Measurements from ENCODE around the gene TMEM139. TPM values are rescaled to one million over a fixed set of nuclear protein-coding genes. Genes with fewer than 3 reads are reported as not detected.

The TMEM139 gene
- total and polyA plus RNA-seq, 3 experiments from 2014 or later: 0.84 to 0.90 (median 0.87) TPM

DNA sequence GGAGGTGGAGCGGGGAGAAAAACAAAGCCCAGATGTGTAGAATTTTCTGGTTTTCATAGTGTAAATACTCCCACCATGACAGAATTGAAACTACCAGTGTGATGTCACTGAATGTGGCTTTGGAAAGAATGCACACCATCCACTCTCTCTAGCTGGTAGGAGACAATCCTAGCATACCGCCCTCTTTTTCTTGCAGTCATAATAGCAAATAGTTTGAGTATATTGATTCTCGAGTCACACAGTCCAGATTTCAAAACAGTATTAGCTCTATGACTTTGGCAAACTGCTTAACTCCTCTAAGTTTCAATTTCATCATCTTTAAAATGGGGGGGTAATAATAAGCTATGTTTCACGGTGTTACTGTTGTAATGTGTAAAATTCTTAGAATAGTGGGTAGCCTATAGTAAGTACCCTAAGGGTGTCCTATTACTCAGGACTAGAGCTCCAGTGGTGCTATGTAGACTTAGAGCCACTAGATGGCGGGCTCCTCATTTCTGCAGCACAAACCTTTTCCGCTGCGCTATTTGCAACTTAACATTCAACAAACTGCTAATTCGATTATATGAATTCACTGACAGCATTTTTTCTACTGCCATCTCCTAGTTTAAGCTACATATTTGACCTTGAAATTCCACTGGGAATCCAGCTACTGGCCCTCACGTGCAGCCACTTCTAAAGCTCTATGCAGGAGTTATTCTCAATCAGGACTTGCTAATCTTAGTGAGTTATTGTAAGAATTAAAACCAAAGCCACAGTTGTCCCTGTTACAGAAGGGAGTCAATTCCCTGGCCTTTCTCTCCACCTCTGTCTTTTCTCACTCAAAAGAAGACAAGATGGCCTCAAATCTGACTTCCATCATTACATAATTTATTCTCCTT is 44.2 kb upstream of the TMEM139 start:
- Histone ChIP-seq H3K27ac (ENCODE audit: low read depth, low read length) (no peak overlapping the region), H3K4me3 (ENCODE audit: low read length) (no peak overlapping the region), H3K27me3 (ENCODE audit: insufficient read depth, low read length, poor library complexity, severe bottlenecking) (no peaks in the 10 kb centered on the region), H3K4me1 (ENCODE audit: insufficient read depth, low read length) (peaks cover 21% of the 10 kb centered on the region), H3K9me3 (ENCODE audit: low read length) (no peaks in the 10 kb centered on the region), H3K36me3 (ENCODE audit: insufficient read depth, low read length) (no peaks in the 10 kb centered on the region)
- peak; percentile 44 to 81 (median 68) for DNase-seq
- ChIA-PET POLR2A (interaction anchor here (0.5 to 2.0 kb wide), 6 partner anchors 23 to 168 kb away, joined by 4 to 9 read pairs (median 6); partner anchors contain the start of genes CASP2, EPHA1 and GSTK1), CTCF (interaction anchor here (0.6 to 7.3 kb wide), 55 partner anchors 8 to 935 kb away, joined by 3 to 103 read pairs (median 5); partner anchors contain the start of genes CASP2, EPHA1, FAM131B and GSTK1)
- Mint-ChIP-seq H3K36me3 (peaks cover 2 to 15% (median 3%) of the 10 kb centered on the region in 3 donors), H3K27ac (peak overlapping the region in 4 of 8 donors; percentile 36 to 61 (median 46)), H3K4me1 (peaks cover 27 to 39% (median 34%) of the 10 kb centered on the region in 3 donors), H3K9me3 (peaks cover 15 to 21% (median 19%) of the 10 kb centered on the region in 5 donors), H3K4me3 (peak overlapping the region in 2 of 7 donors; percentile 36 to 41), H3K27me3 (peaks cover 14 to 22% of the 10 kb centered on the region in 2 donors)

DNA sequence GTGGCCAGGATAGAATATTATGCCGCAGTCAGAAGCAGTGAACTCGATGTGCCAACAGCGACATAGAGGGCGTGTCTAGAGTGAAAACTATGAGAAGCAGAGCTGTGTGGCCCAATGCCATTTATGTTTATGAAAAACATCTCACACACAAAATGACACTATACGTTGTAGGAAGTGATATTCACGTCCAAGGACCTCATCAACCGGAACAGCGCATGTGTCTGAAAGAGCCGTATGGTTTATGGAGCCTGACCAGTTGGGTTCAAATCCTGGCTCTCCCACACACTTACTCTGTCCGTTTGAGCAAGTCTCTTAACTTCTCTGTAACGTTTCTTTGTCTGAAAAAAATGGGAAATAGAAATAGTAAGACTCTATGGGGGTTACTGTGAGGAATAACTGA is 42.5 kb upstream of the TMEM139 start:
- Histone ChIP-seq H3K36me3 (ENCODE audit: insufficient read depth, low read length) (no peaks in the 10 kb centered on the region), H3K9me3 (ENCODE audit: low read length) (no peaks in the 10 kb centered on the region), H3K4me3 (ENCODE audit: low read length) (no peak overlapping the region), H3K4me1 (ENCODE audit: insufficient read depth, low read length) (peaks cover 34% of the 10 kb centered on the region), H3K27me3 (ENCODE audit: insufficient read depth, low read length, poor library complexity, severe bottlenecking) (no peaks in the 10 kb centered on the region), H3K27ac (ENCODE audit: low read depth, low read length) (no peak overlapping the region)
- POLR2A ChIA-PET: no interaction called here
- Mint-ChIP-seq H3K27me3 (peaks cover 0 to 4% of the 10 kb centered on the region in 2 donors), H3K9me3 (peaks cover 1 to 5% (median 2%) of the 10 kb centered on the region in 5 donors), H3K4me1 (peaks cover 43 to 57% (median 52%) of the 10 kb centered on the region in 3 donors), H3K4me3 (no peak overlapping the region), H3K36me3 (peaks cover 0 to 6% (median 0%) of the 10 kb centered on the region in 3 donors), H3K27ac (no peak overlapping the region)
- CTCF ChIA-PET: interaction anchor here (1.2 to 7.3 kb wide), 5 partner anchors 15 to 174 kb away, joined by 4 to 69 read pairs (median 47); no protein-coding TSS in a partner anchor
- DNase-seq: no peak

DNA sequence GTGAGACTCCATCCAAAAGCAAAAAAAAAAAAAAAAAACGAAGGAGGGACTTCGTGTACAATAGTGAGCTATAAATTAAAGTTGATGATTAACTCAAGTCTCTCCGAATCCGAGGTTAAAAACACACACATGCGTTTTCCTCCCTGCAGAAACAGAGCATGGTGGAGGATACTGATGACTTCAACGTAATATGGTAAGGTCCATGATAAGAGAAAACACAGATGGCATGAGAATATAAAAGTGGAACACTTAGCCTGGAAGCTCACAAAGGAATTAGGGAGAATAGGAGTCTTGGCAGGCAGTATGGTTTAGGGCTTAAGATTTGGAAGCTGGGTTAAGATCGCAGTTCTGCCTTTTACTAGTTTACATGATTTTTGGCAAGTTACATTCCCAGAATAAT is 41.6 kb upstream of the TMEM139 start:
- Histone ChIP-seq H3K36me3 (ENCODE audit: insufficient read depth, low read length) (no peaks in the 10 kb centered on the region), H3K27ac (ENCODE audit: low read depth, low read length) (no peak overlapping the region), H3K27me3 (ENCODE audit: insufficient read depth, low read length, poor library complexity, severe bottlenecking) (no peaks in the 10 kb centered on the region), H3K4me1 (ENCODE audit: insufficient read depth, low read length) (peaks cover 34% of the 10 kb centered on the region), H3K4me3 (ENCODE audit: low read length) (no peak overlapping the region), H3K9me3 (ENCODE audit: low read length) (no peaks in the 10 kb centered on the region)
- Mint-ChIP-seq H3K27ac (peak overlapping the region in 1 of 8 donors; percentile 80), H3K36me3 (peaks cover 0 to 4% (median 0%) of the 10 kb centered on the region in 3 donors), H3K4me3 (no peak overlapping the region), H3K4me1 (peaks cover 47 to 65% (median 60%) of the 10 kb centered on the region in 3 donors), H3K27me3 (peaks cover 0 to 4% of the 10 kb centered on the region in 2 donors), H3K9me3 (peaks cover 0 to 2% (median 2%) of the 10 kb centered on the region in 5 donors)
- ChIA-PET CTCF (interaction anchor here (0.7 to 7.3 kb wide), 7 partner anchors 14 to 173 kb away, joined by 3 to 69 read pairs (median 8); no protein-coding TSS in a partner anchor), POLR2A (no interaction called here)
- DNase-seq: no peak

DNA sequence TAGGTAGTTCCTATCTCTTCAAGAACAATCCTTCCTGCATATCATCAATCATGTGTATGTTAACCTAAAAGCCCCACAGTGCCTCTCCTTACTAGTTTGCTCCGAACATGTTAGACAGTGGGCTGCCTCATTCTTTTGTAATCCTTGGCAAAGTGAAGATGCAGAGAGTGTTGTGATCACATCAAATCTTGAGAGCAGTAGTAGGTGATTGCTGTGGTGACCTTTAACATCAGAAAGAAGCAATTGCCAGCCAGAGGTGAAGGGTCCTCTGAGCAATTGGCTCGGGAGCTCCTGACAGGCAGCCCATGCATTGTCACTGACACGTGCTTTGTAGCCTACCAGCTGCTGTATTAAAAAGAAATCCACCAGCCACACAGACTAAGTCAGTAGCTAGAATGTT is 41.1 kb upstream of the TMEM139 start:
- Mint-ChIP-seq H3K9me3 (peaks cover 0 to 2% (median 0%) of the 10 kb centered on the region in 5 donors), H3K27me3 (peaks cover 0 to 4% of the 10 kb centered on the region in 2 donors), H3K36me3 (peaks cover 0 to 4% (median 0%) of the 10 kb centered on the region in 3 donors), H3K27ac (peak overlapping the region in 1 of 8 donors; percentile 80), H3K4me1 (peaks cover 50 to 69% (median 65%) of the 10 kb centered on the region in 3 donors), H3K4me3 (no peak overlapping the region)
- Histone ChIP-seq H3K27me3 (ENCODE audit: insufficient read depth, low read length, poor library complexity, severe bottlenecking) (no peaks in the 10 kb centered on the region), H3K4me3 (ENCODE audit: low read length) (no peak overlapping the region), H3K27ac (ENCODE audit: low read depth, low read length) (no peak overlapping the region), H3K36me3 (ENCODE audit: insufficient read depth, low read length) (no peaks in the 10 kb centered on the region), H3K9me3 (ENCODE audit: low read length) (no peaks in the 10 kb centered on the region), H3K4me1 (ENCODE audit: insufficient read depth, low read length) (peaks cover 35% of the 10 kb centered on the region)
- ChIA-PET POLR2A (interaction anchor here (1.0 kb wide), 1 partner anchor 21 kb away, joined by 3 read pairs; no protein-coding TSS in a partner anchor), CTCF (interaction anchor here (0.7 to 7.3 kb wide), 6 partner anchors 13 to 173 kb away, joined by 3 to 69 read pairs (median 9); no protein-coding TSS in a partner anchor)
- DNase-seq: no peak

DNA sequence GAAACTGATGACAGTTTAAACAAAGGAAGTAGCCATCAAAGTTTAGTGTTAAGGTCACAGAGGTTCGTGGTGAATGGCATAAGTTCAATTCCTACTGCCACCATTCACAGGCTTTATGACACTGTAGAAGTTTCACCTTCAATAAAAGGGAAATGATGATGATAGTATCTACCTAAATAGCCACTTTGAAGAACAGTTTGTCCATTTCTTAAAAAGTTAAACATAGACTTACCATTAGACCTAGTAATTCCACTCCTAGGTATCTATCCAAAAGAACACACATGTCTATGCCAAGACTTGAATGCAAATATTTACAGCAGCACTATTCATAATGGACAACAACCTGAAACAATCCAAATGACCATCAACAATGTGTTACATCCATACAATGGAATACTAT is 40.4 kb upstream of the TMEM139 start:
- Mint-ChIP-seq H3K4me3 (no peak overlapping the region), H3K27me3 (no peaks in the 10 kb centered on the region), H3K9me3 (peaks cover 0 to 5% (median 4%) of the 10 kb centered on the region in 5 donors), H3K27ac (peak overlapping the region in 1 of 8 donors; percentile 38), H3K4me1 (peaks cover 57 to 76% (median 72%) of the 10 kb centered on the region in 3 donors), H3K36me3 (peaks cover 2 to 10% (median 3%) of the 10 kb centered on the region in 3 donors)
- no peak overlapping the region for H3K4me3 ChIP-seq (ENCODE audit: low read length)
- no peaks in the 10 kb centered on the region for H3K36me3 ChIP-seq (ENCODE audit: insufficient read depth, low read length)
- CTCF ChIA-PET: interaction anchor here (1.0 to 7.3 kb wide), 5 partner anchors 13 to 172 kb away, joined by 3 to 69 read pairs (median 10); no protein-coding TSS in a partner anchor
- H3K27me3 ChIP-seq (ENCODE audit: insufficient read depth, low read length, poor library complexity, severe bottlenecking): no peaks in the 10 kb centered on the region
- no peak for DNase-seq
- H3K27ac ChIP-seq (ENCODE audit: low read depth, low read length): no peak overlapping the region
- POLR2A ChIA-PET: interaction anchor here (1.0 kb wide), 1 partner anchor 20 kb away, joined by 3 read pairs; no protein-coding TSS in a partner anchor
- no peaks in the 10 kb centered on the region for H3K9me3 ChIP-seq (ENCODE audit: low read length)
- peaks cover 42% of the 10 kb centered on the region for H3K4me1 ChIP-seq (ENCODE audit: insufficient read depth, low read length)

- H3K36me3 ChIP-seq (ENCODE audit: insufficient read depth, low read length): no peaks in the 10 kb centered on the region
- H3K9me3 Mint-ChIP-seq: peaks cover 6 to 11% (median 6%) of the 10 kb centered on the region in 5 donors
- H3K4me3 ChIP-seq (ENCODE audit: low read length): no peak overlapping the region
- no peaks in the 10 kb centered on the region for H3K27me3 ChIP-seq (ENCODE audit: insufficient read depth, low read length, poor library complexity, severe bottlenecking)
- H3K4me3 Mint-ChIP-seq: peak overlapping the region in 4 of 7 donors; percentile 6 to 54 (median 42)
- no peaks in the 10 kb centered on the region for H3K9me3 ChIP-seq (ENCODE audit: low read length)
- ChIA-PET POLR2A (interaction anchor here (0.9 kb wide), 1 partner anchor 18 kb away, joined by 4 read pairs; the partner anchor contains the start of gene GSTK1), CTCF (interaction anchor here (0.9 to 7.3 kb wide), 7 partner anchors 12 to 171 kb away, joined by 3 to 69 read pairs (median 3); no protein-coding TSS in a partner anchor)
- peak overlapping the region in 6 of 8 donors; percentile 17 to 79 (median 48) for H3K27ac Mint-ChIP-seq
- peaks cover 48% of the 10 kb centered on the region for H3K4me1 ChIP-seq (ENCODE audit: insufficient read depth, low read length)
- H3K27me3 Mint-ChIP-seq: no peaks in the 10 kb centered on the region
- DNase-seq: no peak
- peaks cover 2 to 17% (median 8%) of the 10 kb centered on the region in 3 donors for H3K36me3 Mint-ChIP-seq
- H3K4me1 Mint-ChIP-seq: peaks cover 64 to 84% (median 80%) of the 10 kb centered on the region in 3 donors
- H3K27ac ChIP-seq (ENCODE audit: low read depth, low read length): no peak overlapping the region
Measured at GRCh38 chr7:143245123-143245522, 39.6 kb upstream of the TMEM139 start.

- Mint-ChIP-seq H3K27me3 (no peaks in the 10 kb centered on the region), H3K4me1 (peaks cover 79 to 94% (median 92%) of the 10 kb centered on the region in 3 donors), H3K36me3 (peaks cover 6 to 25% (median 12%) of the 10 kb centered on the region in 3 donors), H3K27ac (peak overlapping the region in 2 of 8 donors; percentile 45 to 84), H3K9me3 (peaks cover 6 to 17% (median 13%) of the 10 kb centered on the region in 5 donors), H3K4me3 (peak overlapping the region in 1 of 7 donors; percentile 37)
- POLR2A ChIA-PET: interaction anchor here (0.9 to 1.5 kb wide), 2 partner anchors 15 to 41 kb away, joined by 3 to 5 read pairs; partner anchors contain the start of gene CASP2
- no peaks in the 10 kb centered on the region for H3K27me3 ChIP-seq (ENCODE audit: insufficient read depth, low read length, poor library complexity, severe bottlenecking)
- CTCF ChIA-PET: interaction anchor here (1.0 to 1.7 kb wide), 3 partner anchors 40 to 132 kb away, joined by 3 to 5 read pairs (median 4); partner anchors contain the start of gene CASP2
- no peaks in the 10 kb centered on the region for H3K36me3 ChIP-seq (ENCODE audit: insufficient read depth, low read length)
- no peak overlapping the region for H3K27ac ChIP-seq (ENCODE audit: low read depth, low read length)
- peaks cover 65% of the 10 kb centered on the region for H3K4me1 ChIP-seq (ENCODE audit: insufficient read depth, low read length)
- H3K4me3 ChIP-seq (ENCODE audit: low read length): no peak overlapping the region
- DNase-seq: no peak
- no peaks in the 10 kb centered on the region for H3K9me3 ChIP-seq (ENCODE audit: low read length)
Measured at GRCh38 chr7:143247372-143247771, 37.4 kb upstream of the TMEM139 start.
